H1 (cell line): Measurements from ENCODE around the gene UCKL1. TPM values are rescaled to one million over a fixed set of nuclear protein-coding genes. Genes with fewer than 3 reads are reported as not detected.

Experiments used
- CTCF ChIA-PET: fragments of 300-600 bp; sonication (Branson Sonifier 250); formaldehyde crosslinking; loops from one replicate; lab custom pipeline; 2021; ENCODE audit not compliant: partially characterized antibody; lab: Charles Lee
- POLR2A ChIA-PET: fragments of 300-600 bp; sonication (Branson Sonifier 250); formaldehyde crosslinking; loops from one replicate; lab custom pipeline; 2021; ENCODE audit warnings: inconsistent platforms; ENCODE audit not compliant: partially characterized antibody; lab: Charles Lee
- DNase-seq, 2 experiments: peaks; one replicate each; pipeline versions ENCODE4 v3.0.0 to v3.0.0-alpha.2; 2010 to 2022; ENCODE audit warnings: low spot score in 2 of 2, low read depth in 1 of 2, mixed read lengths in 1 of 2
- FAIRE-seq: peaks from 2 replicates; lab custom pipeline; 2011; peaks lifted over from hg19 to GRCh38; lab: Jason Lieb, UNC
- H2AFZ ChIP-seq: 2 replicates; pipeline ENCODE4 v1.8.1; 2012; ENCODE audit warnings: low read length, inconsistent platforms
- H2AK5ac ChIP-seq: 2 replicates; pipeline ENCODE4 v1.6.1; 2013; ENCODE audit warnings: low read depth, low read length
- H2BK120ac ChIP-seq: replicated peaks from 2 replicates; pipeline ENCODE3; 2013; ENCODE audit warnings: low read depth, low read length, inconsistent platforms
- H2BK12ac ChIP-seq: 2 replicates; pipeline ENCODE4 v1.6.1; 2013; ENCODE audit warnings: low read depth, low read length
- H2BK15ac ChIP-seq: 2 replicates; pipeline ENCODE4 v1.6.1; 2013; ENCODE audit warnings: low read length
- H2BK20ac ChIP-seq: 2 replicates; pipeline ENCODE4 v1.6.1; 2013; ENCODE audit warnings: low read length
- H2BK5ac ChIP-seq: 2 replicates; pipeline ENCODE4 v1.6.1; 2013; ENCODE audit warnings: low read depth, low read length
- H3K14ac ChIP-seq: 2 replicates; pipeline ENCODE4 v1.6.1; 2013; ENCODE audit warnings: inconsistent platforms; ENCODE audit not compliant: insufficient read length
- H3K18ac ChIP-seq: 2 replicates; pipeline ENCODE4 v1.6.1; 2013; ENCODE audit warnings: low read length; ENCODE audit errors: extremely low read depth
- H3K23ac ChIP-seq: 2 replicates; pipeline ENCODE4 v1.6.1; 2013; ENCODE audit warnings: inconsistent platforms; ENCODE audit not compliant: insufficient read length
- H3K23me2 ChIP-seq: 2 replicates; pipeline ENCODE4 v1.6.1; 2013; ENCODE audit warnings: low read depth, low read length
- H3K27ac ChIP-seq: 2 replicates; pipeline ENCODE4 v1.6.1; 2011; ENCODE audit warnings: low read depth, low read length, inconsistent platforms
- H3K27me3 ChIP-seq, 4 experiments: replicated peaks in 1 of 4; 1 replicate in 1 of 4; 2 replicates in 3 of 4; pipeline versions ENCODE4 v1.6.1 to v1.8.1; 2011 to 2013; ENCODE audit warnings: low read length in 3 of 4, mild to moderate bottlenecking in 3 of 4, inconsistent platforms in 2 of 4, mixed read lengths in 2 of 4, moderate library complexity in 1 of 4; ENCODE audit not compliant: control insufficient read depth in 3 of 4, insufficient read depth in 3 of 4; ENCODE audit errors: extremely low read depth in 1 of 4
- H3K36me3 ChIP-seq, 4 experiments: 2 replicates each; pipeline versions ENCODE4 v1.6.1 to v1.8.1; 2011 to 2013; ENCODE audit warnings: mild to moderate bottlenecking in 4 of 4, low read length in 3 of 4, moderate library complexity in 2 of 4, control low read depth in 1 of 4, inconsistent platforms in 1 of 4; ENCODE audit not compliant: insufficient read depth in 4 of 4, control insufficient read depth in 2 of 4
- H3K4ac ChIP-seq: replicated peaks from 2 replicates; pipeline ENCODE3; 2013; ENCODE audit warnings: low read length, low read depth, mixed read lengths, inconsistent platforms; ENCODE audit not compliant: insufficient read length
- H3K4me1 ChIP-seq, 4 experiments: replicated peaks in 1 of 4; 1 replicate in 1 of 4; 2 replicates in 3 of 4; pipeline versions ENCODE4 v1.6.1 to v1.8.1; 2011 to 2013; ENCODE audit warnings: low read length in 3 of 4, inconsistent platforms in 2 of 4, mixed read lengths in 1 of 4; ENCODE audit not compliant: insufficient read depth in 4 of 4, control insufficient read depth in 3 of 4
- H3K4me2 ChIP-seq, 2 experiments: 2 replicates each; pipeline versions ENCODE4 v1.6.1 to v1.8.1; 2011 to 2013; ENCODE audit warnings: low read depth in 2 of 2, low read length in 2 of 2, control low read depth in 1 of 2, inconsistent platforms in 1 of 2, mild to moderate bottlenecking in 1 of 2; ENCODE audit not compliant: insufficient read depth in 1 of 2
- H3K4me3 ChIP-seq, 4 experiments: fragments of 200-600, 300-600 bp in 1 of 4; sonication (generic), shearing (Covaris generic), sonication (Bioruptor Twin) in 1 of 4; 2 replicates each; pipeline versions ENCODE4 v1.5.1 to v1.8.1; 2011 to 2016; ENCODE audit warnings: low read length in 4 of 4, low read depth in 3 of 4, control low read depth in 2 of 4, inconsistent platforms in 2 of 4, mild to moderate bottlenecking in 2 of 4, mixed read lengths in 1 of 4, moderate library complexity in 1 of 4; ENCODE audit not compliant: insufficient read depth in 2 of 4; ENCODE audit errors: extremely low read depth in 1 of 4
- H3K56ac ChIP-seq: replicated peaks from 2 replicates; pipeline ENCODE3; 2013; ENCODE audit warnings: low read depth, mild to moderate bottlenecking, mixed read lengths, low read length, inconsistent platforms; ENCODE audit not compliant: insufficient read length
- H3K79me1 ChIP-seq: 2 replicates; pipeline ENCODE4 v1.6.1; 2013; ENCODE audit warnings: low read depth, low read length, control low read depth
- H3K79me2 ChIP-seq, 2 experiments: 2 replicates each; pipeline versions ENCODE4 v1.6.1 to v1.8.1; 2012 to 2013; ENCODE audit warnings: low read length in 2 of 2, mild to moderate bottlenecking in 2 of 2, inconsistent platforms in 1 of 2; ENCODE audit not compliant: insufficient read depth in 2 of 2, control insufficient read depth in 1 of 2
- H3K9ac ChIP-seq, 4 experiments: replicated peaks in 1 of 4; 1 replicate in 1 of 4; 2 replicates in 3 of 4; pipeline versions ENCODE4 v1.6.1 to v1.8.1; 2011 to 2013; ENCODE audit warnings: low read depth in 3 of 4, low read length in 3 of 4, control low read depth in 2 of 4, mild to moderate bottlenecking in 2 of 4, moderate library complexity in 2 of 4, inconsistent platforms in 1 of 4; ENCODE audit errors: extremely low read depth in 1 of 4
- H3K9me3 ChIP-seq, 2 experiments: 2 replicates each; pipeline versions ENCODE4 v1.6.1 to v1.8.1; 2012 to 2013; ENCODE audit warnings: mild to moderate bottlenecking in 2 of 2, moderate library complexity in 2 of 2, control low read depth in 1 of 2, inconsistent platforms in 1 of 2, low read depth in 1 of 2, low read length in 1 of 2, mixed read lengths in 1 of 2; ENCODE audit not compliant: insufficient read depth in 2 of 2
- H4K20me1 ChIP-seq, 2 experiments: replicated peaks in 1 of 2; 2 replicates each; pipeline versions ENCODE3 to v1.8.1; 2011 to 2013; ENCODE audit warnings: inconsistent platforms in 2 of 2, low read length in 2 of 2, mild to moderate bottlenecking in 1 of 2; ENCODE audit not compliant: insufficient read depth in 2 of 2, control insufficient read depth in 1 of 2
- H4K5ac ChIP-seq: 2 replicates; pipeline ENCODE4 v1.6.1; 2013; ENCODE audit warnings: low read length, low read depth, mixed read lengths, inconsistent platforms; ENCODE audit not compliant: insufficient read length
- H4K8ac ChIP-seq: 2 replicates; pipeline ENCODE4 v1.8.0; 2013; ENCODE audit warnings: mild to moderate bottlenecking, moderate library complexity, low read length, inconsistent platforms; ENCODE audit not compliant: insufficient read depth; ENCODE audit errors: extremely low read depth
- H4K91ac ChIP-seq: replicated peaks from 2 replicates; pipeline ENCODE3; 2013; ENCODE audit warnings: low read length, mixed read lengths, inconsistent platforms; ENCODE audit not compliant: insufficient read length
- CHD2 ChIP-seq: IDR thresholded peaks from 2 replicates; pipeline ENCODE4 v1.6.1; 2012; ENCODE audit warnings: low read length, improper control_type of control experiment
- EZH2 ChIP-seq: fragments of 200-600 bp; sonication (generic); IDR thresholded peaks from 2 replicates; pipeline ENCODE4 v1.7.1; 2012; ENCODE audit warnings: low read depth, mild to moderate bottlenecking, moderate library complexity, low read length, inconsistent platforms; ENCODE audit not compliant: severe bottlenecking
- HDAC2 ChIP-seq, 2 experiments: fragments of 300-600 bp in 1 of 2; sonication (generic) in 1 of 2; IDR thresholded peaks; 2 replicates each; pipeline ENCODE4 v1.6.1; 2011 to 2012; ENCODE audit warnings: low read depth in 2 of 2, low read length in 2 of 2, mild to moderate bottlenecking in 2 of 2, moderate library complexity in 2 of 2, borderline replicate concordance in 1 of 2, inconsistent platforms in 1 of 2
- RFX5 ChIP-seq: IDR thresholded peaks from 2 replicates; pipeline ENCODE4 v1.6.1; 2011; ENCODE audit warnings: low read depth, low read length, improper control_type of control experiment, borderline replicate concordance
- SAP30 ChIP-seq: fragments of 300-600 bp; sonication (generic); IDR thresholded peaks from 2 replicates; pipeline ENCODE4 v1.7.1; 2012; ENCODE audit warnings: low read length, moderate library complexity, mild to moderate bottlenecking, inconsistent platforms; ENCODE audit not compliant: insufficient read depth, insufficient replicate concordance
- SIN3A ChIP-seq, 2 experiments: IDR thresholded peaks in 1 of 2; conservative IDR thresholded peaks in 1 of 2; 2 replicates each; pipeline ENCODE4 v1.6.1; 2011 to 2012; ENCODE audit warnings: low read length in 2 of 2, improper control_type of control experiment in 1 of 2, low read depth in 1 of 2, mild to moderate bottlenecking in 1 of 2
- TAF7 ChIP-seq: optimal IDR thresholded peaks from 2 replicates; pipeline ENCODE3; 2011; ENCODE audit warnings: low read depth, mild to moderate bottlenecking, inconsistent platforms, low read length, moderate library complexity, borderline replicate concordance
- WGBS, 2 experiments: shearing (Covaris generic) in 1 of 2; methylation state at CpG; one replicate each; pipeline versions ENCODE4 v1.1.6 to v1.1.7; 2013 to 2015; ENCODE audit warnings: low lambda C conversion rate in 2 of 2, mixed read lengths in 2 of 2, inconsistent platforms in 1 of 2, low coverage in 1 of 2, missing lambda C conversion rate in 1 of 2; ENCODE audit not compliant: insufficient replicate concordance in 2 of 2, insufficient coverage in 1 of 2, insufficient read length in 1 of 2; ENCODE audit errors: extremely low coverage in 1 of 2, missing lambda C conversion rate in 1 of 2; 5-methylcytosine and 5-hydroxymethylcytosine counted together
- polyA plus RNA-seq, 7 experiments: library from polyadenylated mRNA; depleted of rRNA in 3 of 7; stranded (reverse) in 5 of 7; unstranded in 2 of 7; fragments of >200 nt in 5 of 7; fragments of 200-250 nt in 2 of 7; gene quantifications; 1 replicate in 5 of 7; 2 replicates in 1 of 7; 4 replicates in 1 of 7; pipeline versions ENCODE4 v1.2.1 to v1.2.3, GENCODE V29; 2011 to 2013; ENCODE audit warnings: missing spikeins in 2 of 7, mixed read lengths in 2 of 7
- total RNA-seq: library from RNA; stranded (reverse); fragmentation: NEBNext Ultra II Directional; extraction: Animal tissue kit (Norgen Biotek cat#: 25700); gene quantifications from 2 replicates; pipeline ENCODE4 v1.2.1, GENCODE V29; 2021
- TF ChIP-seq, protein P1 (sequence below): IDR thresholded peaks from 2 replicates; pipeline ENCODE4 v1.6.1; 2012; ENCODE audit warnings: low read length, inconsistent platforms
- TF ChIP-seq, protein P2 (sequence below): IDR thresholded peaks from 2 replicates; pipeline ENCODE4 v1.6.1; 2011; ENCODE audit warnings: low read depth, mild to moderate bottlenecking, low read length; ENCODE audit not compliant: insufficient read depth

Gene UCKL1
- total and polyA plus RNA-seq, 2 of the 8 experiments (the other 6 are each of a cell fraction or from before 2014, with no cell fraction given) = 36.5 to 91.2 TPM

DNA sequence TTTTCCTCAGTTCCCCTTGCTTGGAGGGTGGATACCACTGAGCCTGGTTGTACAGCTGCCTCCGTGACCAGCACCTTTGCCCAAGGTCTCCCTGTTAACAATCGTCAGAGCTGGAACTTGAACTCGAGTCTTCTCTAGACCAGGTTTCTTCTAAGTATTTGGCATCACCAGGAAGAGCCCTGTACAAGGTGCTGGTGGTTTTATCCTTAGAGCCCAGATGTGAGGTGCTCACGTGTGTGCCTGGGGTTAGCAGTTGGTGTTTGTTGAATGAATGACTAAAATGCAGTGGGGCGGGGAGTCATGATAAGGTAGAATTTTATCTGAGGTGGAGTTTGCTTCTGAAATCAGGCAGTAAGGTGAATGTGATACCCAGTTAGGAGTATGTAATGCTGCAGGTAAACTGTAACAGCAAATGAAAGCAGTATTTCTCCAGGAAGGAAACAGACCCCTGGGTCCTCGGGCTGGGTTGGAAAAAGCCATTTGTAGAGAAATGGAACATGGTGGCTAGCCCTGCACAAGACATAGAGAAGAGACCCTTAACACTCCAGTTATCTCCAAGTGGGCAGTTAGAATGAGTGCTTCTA is 58.1 kb downstream of the UCKL1 start:
- Histone ChIP-seq H2BK20ac (no peak overlapping the region), H4K8ac (no peak overlapping the region), H2BK120ac (no peak overlapping the region), H2BK5ac (no peak overlapping the region), H4K20me1 (peaks cover 4 to 16% of the 10 kb centered on the region in 2 experiments), H2BK15ac (no peak overlapping the region), H3K4ac (no peak overlapping the region), H3K79me1 (peaks cover 21% of the 10 kb centered on the region), H3K18ac (no peak overlapping the region), H3K4me1 (peaks cover 0 to 6% (median 4%) of the 10 kb centered on the region in 4 experiments; a peak in 4 of 7 replicates), H3K56ac (no peak overlapping the region), H3K23ac (no peak overlapping the region), H2AK5ac (no peak overlapping the region), H3K27ac (no peak overlapping the region), H3K79me2 (peaks cover 3 to 53% of the 10 kb centered on the region in 2 experiments; a peak in 2 of 4 replicates), H3K9ac (no peak overlapping the region), H3K4me3 (no peak overlapping the region), H4K91ac (no peak overlapping the region), H3K36me3 (no peaks in the 10 kb centered on the region), H3K4me2 (no peak overlapping the region), H2AFZ (no peak overlapping the region), H3K14ac (no peak overlapping the region), H3K27me3 (no peaks in the 10 kb centered on the region), H4K5ac (no peak overlapping the region), H2BK12ac (no peak overlapping the region), H3K9me3 (no peaks in the 10 kb centered on the region), H3K23me2 (peaks cover 3% of the 10 kb centered on the region; the same call in 1 of the 2 replicates)
- DNase-seq (no peak), FAIRE-seq (no peak)
- ChIA-PET CTCF (interaction anchor here (1.3 to 3.0 kb wide), 4 partner anchors 9 to 35 kb away, joined by 3 to 8 read pairs (median 5); partner anchors contain the start of gene TPD52L2), POLR2A (interaction anchor here (1.4 kb wide), 1 partner anchor 33 kb away, joined by 3 read pairs; the partner anchor contains the start of gene TPD52L2)
- 83% methylated on average over 6 of the region's 6 CpGs; no CpG with 5 or more reads in 1 of the 2 experiments for WGBS, 2 experiments
- TF ChIP-seq RFX5 (no peak), HDAC2 (IDR thresholded peaks at IDR 0.05; ENCODE audit: borderline replicate concordance in 1 of 2, low read depth in 2 of 2, low read length in 2 of 2) (no peak), CHD2 (no peak), EZH2 (no peak), TAF7 (no peak), SAP30 (no peak), SIN3A (conservative IDR thresholded peaks at IDR 0.05 in 1 of 2, IDR thresholded peaks at IDR 0.05 in 1 of 2; ENCODE audit: low read depth in 1 of 2, low read length in 2 of 2) (no peak)
- TF ChIP-seq, protein P1, sequence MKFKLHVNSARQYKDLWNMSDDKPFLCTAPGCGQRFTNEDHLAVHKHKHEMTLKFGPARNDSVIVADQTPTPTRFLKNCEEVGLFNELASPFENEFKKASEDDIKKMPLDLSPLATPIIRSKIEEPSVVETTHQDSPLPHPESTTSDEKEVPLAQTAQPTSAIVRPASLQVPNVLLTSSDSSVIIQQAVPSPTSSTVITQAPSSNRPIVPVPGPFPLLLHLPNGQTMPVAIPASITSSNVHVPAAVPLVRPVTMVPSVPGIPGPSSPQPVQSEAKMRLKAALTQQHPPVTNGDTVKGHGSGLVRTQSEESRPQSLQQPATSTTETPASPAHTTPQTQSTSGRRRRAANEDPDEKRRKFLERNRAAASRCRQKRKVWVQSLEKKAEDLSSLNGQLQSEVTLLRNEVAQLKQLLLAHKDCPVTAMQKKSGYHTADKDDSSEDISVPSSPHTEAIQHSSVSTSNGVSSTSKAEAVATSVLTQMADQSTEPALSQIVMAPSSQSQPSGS = no peak
- TF ChIP-seq, protein P2, sequence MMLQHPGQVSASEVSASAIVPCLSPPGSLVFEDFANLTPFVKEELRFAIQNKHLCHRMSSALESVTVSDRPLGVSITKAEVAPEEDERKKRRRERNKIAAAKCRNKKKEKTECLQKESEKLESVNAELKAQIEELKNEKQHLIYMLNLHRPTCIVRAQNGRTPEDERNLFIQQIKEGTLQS = no peak
